Measurements from ENCODE around the gene PCDHGA4. TPM values are rescaled to one million over a fixed set of nuclear protein-coding genes. Genes with fewer than 3 reads are reported as not detected.

PCDHGA4 gene
- total RNA-seq, 4 donors from 2014 or later: 0.12 to 2.9 (median 1.1) TPM

DNA sequence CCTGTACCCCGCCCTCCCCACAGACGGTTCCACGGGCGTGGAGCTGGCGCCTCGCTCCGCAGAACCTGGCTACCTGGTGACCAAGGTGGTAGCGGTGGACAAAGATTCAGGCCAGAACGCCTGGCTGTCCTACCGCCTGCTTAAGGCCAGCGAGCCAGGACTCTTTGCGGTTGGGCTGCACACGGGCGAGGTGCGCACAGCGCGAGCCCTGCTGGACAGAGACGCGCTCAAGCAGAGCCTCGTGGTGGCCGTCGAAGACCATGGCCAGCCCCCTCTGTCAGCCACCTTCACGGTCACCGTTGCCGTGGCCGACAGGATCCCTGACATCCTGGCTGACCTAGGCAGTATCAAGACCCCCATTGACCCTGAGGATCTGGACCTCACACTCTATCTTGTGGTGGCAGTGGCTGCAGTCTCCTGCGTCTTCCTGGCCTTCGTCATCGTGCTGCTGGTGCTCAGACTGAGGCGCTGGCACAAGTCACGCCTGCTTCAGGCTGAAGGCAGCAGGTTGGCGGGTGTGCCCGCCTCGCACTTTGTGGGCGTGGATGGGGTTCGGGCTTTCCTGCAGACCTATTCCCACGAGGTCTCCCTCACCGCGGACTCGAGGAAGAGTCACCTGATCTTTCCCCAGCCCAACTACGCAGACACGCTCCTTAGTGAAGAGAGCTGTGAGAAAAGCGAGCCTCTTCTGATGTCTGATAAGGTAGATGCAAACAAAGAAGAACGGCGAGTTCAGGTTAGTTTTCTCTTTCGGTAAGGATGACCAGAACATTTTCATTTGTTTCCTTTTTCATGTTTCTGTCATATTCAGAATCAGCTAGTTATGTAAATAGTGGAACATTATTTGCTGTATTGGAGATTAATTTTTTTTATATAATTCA lies 11.4 kb downstream of the PCDHGA4 start:
- 39 to 41% methylated on average over 10 of the region's 46 CpGs for WGBS, 2 donors

DNA sequence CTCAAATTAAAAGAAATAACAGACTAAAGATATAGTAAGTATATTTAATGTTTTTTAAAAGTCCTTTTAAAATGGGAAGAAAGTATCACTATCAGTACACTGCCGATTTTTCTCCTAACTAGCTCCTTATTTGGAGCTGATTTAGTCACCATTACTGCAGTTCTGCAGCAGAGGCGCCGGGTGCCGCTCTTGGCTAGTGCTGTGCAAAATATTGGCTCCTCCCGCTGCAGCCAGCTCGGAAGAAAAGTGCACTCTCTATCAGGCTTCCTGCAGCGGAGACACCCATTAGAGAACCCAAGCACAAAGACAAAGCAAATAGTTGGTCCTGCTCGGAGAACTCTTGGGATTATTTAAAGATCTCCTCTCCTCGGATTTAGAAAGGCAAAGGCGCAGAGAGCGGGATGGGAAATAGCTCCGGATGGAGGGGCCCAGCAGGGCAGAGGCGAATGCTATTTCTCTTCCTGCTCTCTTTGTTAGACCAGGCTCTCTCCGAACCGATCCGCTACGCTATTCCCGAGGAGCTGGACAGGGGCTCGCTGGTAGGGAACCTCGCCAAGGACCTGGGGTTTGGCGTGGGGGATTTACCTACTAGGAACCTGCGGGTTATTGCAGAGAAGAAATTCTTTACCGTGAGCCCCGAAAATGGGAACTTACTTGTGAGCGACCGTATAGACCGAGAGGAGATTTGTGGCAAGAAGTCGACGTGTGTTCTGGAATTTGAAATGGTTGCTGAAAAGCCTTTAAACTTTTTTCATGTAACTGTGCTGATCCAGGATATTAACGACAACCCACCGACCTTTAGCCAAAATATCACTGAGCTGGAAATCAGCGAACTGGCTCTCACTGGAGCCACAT lies 15.4 kb downstream of the PCDHGA4 start, which contains the start of gene PCDHGB3:
Gene PCDHGB3 (plus strand): TSS at position 249 of the 855 bp plus-strand sequence. CDS start 153 bp downstream, at position 402.
- Histone ChIP-seq H3K9me3 (peaks cover 0 to 99% (median 85%) of the 10 kb centered on the region in 3 donors), H3K4me1 (no peaks in the 10 kb centered on the region), H3K36me3 (no peaks in the 10 kb centered on the region), H3K27ac (no peak within 1 kb of the TSS), H3K4me3 (peak within 1 kb of the TSS in 2 of 4 donors; percentile 28 to 47), H3K27me3 (peaks cover 0 to 50% (median 0%) of the 10 kb centered on the region in 4 donors)
- 23 to 32% methylated on average over 26 to 27 of the region's 32 CpGs for WGBS, 2 donors
- no peak for DNase-seq
- intact Hi-C loops (cut with DNase I): no loop called here
- no peak for TF ChIP-seq POLR2A (IDR thresholded peaks at IDR 0.05)
- TF ChIP-seq, protein P1, sequence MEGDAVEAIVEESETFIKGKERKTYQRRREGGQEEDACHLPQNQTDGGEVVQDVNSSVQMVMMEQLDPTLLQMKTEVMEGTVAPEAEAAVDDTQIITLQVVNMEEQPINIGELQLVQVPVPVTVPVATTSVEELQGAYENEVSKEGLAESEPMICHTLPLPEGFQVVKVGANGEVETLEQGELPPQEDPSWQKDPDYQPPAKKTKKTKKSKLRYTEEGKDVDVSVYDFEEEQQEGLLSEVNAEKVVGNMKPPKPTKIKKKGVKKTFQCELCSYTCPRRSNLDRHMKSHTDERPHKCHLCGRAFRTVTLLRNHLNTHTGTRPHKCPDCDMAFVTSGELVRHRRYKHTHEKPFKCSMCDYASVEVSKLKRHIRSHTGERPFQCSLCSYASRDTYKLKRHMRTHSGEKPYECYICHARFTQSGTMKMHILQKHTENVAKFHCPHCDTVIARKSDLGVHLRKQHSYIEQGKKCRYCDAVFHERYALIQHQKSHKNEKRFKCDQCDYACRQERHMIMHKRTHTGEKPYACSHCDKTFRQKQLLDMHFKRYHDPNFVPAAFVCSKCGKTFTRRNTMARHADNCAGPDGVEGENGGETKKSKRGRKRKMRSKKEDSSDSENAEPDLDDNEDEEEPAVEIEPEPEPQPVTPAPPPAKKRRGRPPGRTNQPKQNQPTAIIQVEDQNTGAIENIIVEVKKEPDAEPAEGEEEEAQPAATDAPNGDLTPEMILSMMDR (IDR thresholded peaks at IDR 0.05): peak in 1 of 6 experiments; percentile 31

More for the DNA sequence above, 11.4 kb downstream of the PCDHGA4 start:
- no peak for DNase-seq
- Histone ChIP-seq H3K27me3 (peaks cover 0 to 74% (median 0%) of the 10 kb centered on the region in 4 donors), H3K9me3 (peaks cover 0 to 99% (median 80%) of the 10 kb centered on the region in 3 donors), H3K4me3 (peak overlapping the region in 1 of 4 donors; percentile 25), H3K27ac (no peak overlapping the region), H3K36me3 (no peaks in the 10 kb centered on the region), H3K4me1 (no peaks in the 10 kb centered on the region)
- intact Hi-C loops (cut with DNase I): no loop called here
- TF ChIP-seq POLR2A (IDR thresholded peaks at IDR 0.05): no peak
- TF ChIP-seq, protein P1 (IDR thresholded peaks at IDR 0.05): no peak

DNA sequence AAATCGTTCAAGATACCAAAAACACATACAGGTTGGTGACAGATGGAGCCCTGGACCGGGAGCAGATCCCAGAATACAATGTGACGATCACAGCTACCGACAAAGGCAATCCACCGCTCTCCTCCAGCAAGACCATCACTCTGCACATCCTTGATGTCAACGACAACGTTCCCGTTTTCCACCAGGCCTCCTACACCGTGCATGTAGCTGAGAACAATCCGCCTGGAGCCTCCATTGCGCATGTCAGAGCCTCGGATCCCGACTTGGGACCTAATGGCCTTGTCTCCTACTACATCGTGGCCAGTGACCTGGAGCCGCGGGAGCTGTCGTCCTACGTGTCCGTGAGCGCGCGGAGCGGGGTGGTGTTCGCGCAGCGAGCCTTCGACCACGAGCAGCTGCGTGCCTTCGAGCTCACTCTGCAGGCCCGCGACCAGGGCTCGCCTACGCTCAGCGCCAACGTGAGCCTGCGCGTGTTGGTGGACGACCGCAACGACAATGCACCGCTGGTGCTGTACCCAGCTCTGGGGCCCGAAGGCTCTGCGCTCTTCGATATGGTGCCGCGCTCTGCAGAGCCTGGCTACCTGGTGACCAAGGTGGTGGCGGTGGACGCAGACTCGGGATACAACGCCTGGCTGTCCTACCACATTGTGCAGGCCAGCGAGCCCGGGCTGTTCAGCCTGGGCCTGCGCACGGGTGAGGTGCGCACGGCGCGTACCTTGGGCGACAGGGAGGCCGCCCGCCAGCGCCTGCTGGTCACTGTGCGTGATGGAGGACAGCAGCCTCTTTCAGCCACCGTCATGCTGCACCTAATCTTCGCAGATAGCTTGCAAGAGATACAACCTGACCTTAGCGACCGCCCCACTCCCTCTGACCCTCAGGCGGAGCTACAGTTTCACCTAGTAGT lies 17.0 kb downstream of the PCDHGA4 start:
- Histone ChIP-seq H3K27me3 (peaks cover 0 to 35% (median 0%) of the 10 kb centered on the region in 4 donors), H3K36me3 (no peaks in the 10 kb centered on the region), H3K27ac (no peak overlapping the region), H3K4me3 (peak overlapping the region in 1 of 4 donors; percentile 9), H3K4me1 (no peaks in the 10 kb centered on the region), H3K9me3 (peaks cover 0 to 98% (median 82%) of the 10 kb centered on the region in 3 donors)
- WGBS, 2 donors: 35 to 59% methylated on average over 12 to 27 of the region's 69 CpGs
- no peak for TF ChIP-seq POLR2A (IDR thresholded peaks at IDR 0.05)
- TF ChIP-seq, protein P1 (IDR thresholded peaks at IDR 0.05): no peak
- intact Hi-C loops (cut with DNase I): no loop called here
- DNase-seq: no peak

DNA sequence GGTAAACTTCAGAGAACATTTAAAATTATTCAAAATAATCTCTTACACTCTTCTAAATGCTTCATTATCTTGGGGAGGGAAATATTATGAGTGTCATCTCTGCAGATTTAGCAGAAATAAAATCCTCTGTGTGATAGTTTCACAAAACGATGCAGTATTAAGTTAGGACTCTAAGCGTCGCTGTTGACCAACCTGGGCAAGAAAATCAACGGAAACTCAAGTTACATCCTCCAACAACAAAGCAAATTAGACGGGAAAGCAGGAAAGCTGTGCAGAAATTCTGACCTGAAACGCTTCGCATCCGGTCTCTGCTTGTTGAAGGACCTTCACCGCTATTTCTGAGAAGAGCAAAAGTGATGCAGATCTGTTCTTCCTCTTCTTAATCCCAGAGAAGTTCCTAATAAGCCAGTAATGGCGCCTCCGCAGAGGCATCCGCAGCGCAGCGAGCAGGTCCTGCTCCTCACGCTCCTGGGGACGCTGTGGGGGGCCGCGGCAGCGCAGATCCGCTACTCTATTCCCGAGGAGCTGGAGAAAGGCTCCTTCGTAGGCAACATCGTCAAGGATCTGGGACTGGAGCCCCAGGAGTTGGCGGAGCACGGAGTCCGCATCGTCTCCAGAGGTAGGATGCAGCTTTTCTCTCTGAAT lies 19.0 kb downstream of the PCDHGA4 start, which contains the start of gene PCDHGA6:
Gene PCDHGA6 (plus strand): TSS at position 219 of the 645 bp plus-strand sequence. CDS start 193 bp downstream, at position 412.
- 22 to 23% methylated on average over 9 to 11 of the region's 27 CpGs for WGBS, 2 donors

More for the DNA sequence above, 19.0 kb downstream of the PCDHGA4 start, which contains the start of gene PCDHGA6:
- no peak for DNase-seq
- Histone ChIP-seq H3K36me3 (no peaks in the 10 kb centered on the region), H3K27me3 (peaks cover 0 to 27% (median 0%) of the 10 kb centered on the region in 4 donors), H3K27ac (no peak within 1 kb of the TSS), H3K9me3 (peaks cover 0 to 97% (median 89%) of the 10 kb centered on the region in 3 donors), H3K4me1 (no peaks in the 10 kb centered on the region), H3K4me3 (peak within 1 kb of the TSS in 2 of 4 donors; percentile 28 to 49)
- intact Hi-C loops (cut with DNase I): no loop called here
- TF ChIP-seq, protein P1 (IDR thresholded peaks at IDR 0.05): peak in 1 of 6 experiments; percentile 31
- TF ChIP-seq POLR2A (IDR thresholded peaks at IDR 0.05): no peak
